Measurements from ENCODE around the gene ZFYVE1.
A peak's percentile ranks its signal among the peaks of the same experiment; 100 is the strongest.
"Not testable (repeated sequence)": the region's sequence is repeated elsewhere in the genome, so short reads cannot be mapped to it uniquely, and the experiment has no call there.

The ZFYVE1 gene

DNA sequence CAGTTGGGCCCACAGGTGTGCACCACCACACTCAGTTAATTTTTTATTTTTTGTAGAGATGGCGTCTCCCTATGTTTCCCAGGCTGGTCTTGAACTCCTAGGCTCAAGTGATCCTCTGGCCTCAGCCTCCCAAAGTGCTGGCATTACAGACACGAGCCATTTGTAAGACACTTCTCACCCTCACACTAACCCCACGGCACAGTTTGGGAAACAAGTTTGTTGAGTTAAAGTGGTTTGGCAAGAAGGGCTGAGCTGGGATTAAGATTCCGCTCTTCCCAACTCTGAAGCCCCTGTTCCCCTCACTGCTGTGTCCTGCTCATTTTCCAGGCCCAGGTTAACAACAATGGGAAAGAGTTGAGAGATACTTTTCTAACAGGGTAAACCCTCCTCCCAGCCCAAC lies 65.9 kb downstream of the ZFYVE1 start:
- not testable (repeated sequence) for H3K27ac Mint-ChIP-seq; H3K4me1 Mint-ChIP-seq (ENCODE audit: low read depth)
- peaks cover 14% of the 10 kb centered on the region for H3K36me3 Mint-ChIP-seq (ENCODE audit: low read depth)

GRCh38 chr14:72958548-72958947 lies 68.4 kb downstream of the ZFYVE1 start:
- Mint-ChIP-seq H3K27me3 (ENCODE audit: low read depth) (no peaks in the 10 kb centered on the region), H3K27ac (no peak overlapping the region), H3K4me1 (ENCODE audit: low read depth) (no peaks in the 10 kb centered on the region), H3K36me3 (ENCODE audit: low read depth) (peaks cover 21% of the 10 kb centered on the region), H3K4me3 (no peak overlapping the region), H3K9me3 (no peaks in the 10 kb centered on the region)
- DNase-seq (ENCODE audit: low spot score), result no peak

More for the DNA sequence above, 65.9 kb downstream of the ZFYVE1 start:
- H3K4me3 Mint-ChIP-seq; H3K9me3 Mint-ChIP-seq; DNase-seq (ENCODE audit: low spot score); H3K27me3 Mint-ChIP-seq (ENCODE audit: low read depth): not testable (repeated sequence)

- no peaks in the 10 kb centered on the region for H3K9me3 Mint-ChIP-seq
These were observed 69.7 kb downstream of the ZFYVE1 start for GRCh38 chr14:72957213-72957612.

DNA sequence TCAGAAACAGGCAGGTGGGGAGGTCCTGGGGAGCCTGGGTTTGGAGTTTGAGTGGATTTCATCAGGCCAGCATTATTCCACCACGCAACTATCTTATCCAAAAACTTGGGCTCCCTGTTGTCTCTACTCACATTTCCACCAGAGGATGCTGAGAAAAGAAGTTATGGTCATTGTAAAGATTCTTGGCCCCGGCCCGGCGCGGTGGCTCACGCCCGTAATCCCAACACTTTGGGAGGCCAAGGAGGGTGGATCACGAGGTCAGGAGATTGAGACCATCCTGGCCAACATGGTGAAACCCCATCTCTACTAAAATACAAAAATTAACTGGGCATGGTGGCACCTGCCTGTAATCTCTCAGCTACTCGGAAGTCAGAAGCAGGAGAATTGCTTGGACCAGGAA lies 70.2 kb downstream of the ZFYVE1 start:
- not testable (repeated sequence) for H3K4me3 Mint-ChIP-seq; H3K27ac Mint-ChIP-seq; H3K27me3 Mint-ChIP-seq (ENCODE audit: low read depth); H3K4me1 Mint-ChIP-seq (ENCODE audit: low read depth); DNase-seq (ENCODE audit: low spot score); H3K9me3 Mint-ChIP-seq
- peaks cover 24% of the 10 kb centered on the region for H3K36me3 Mint-ChIP-seq (ENCODE audit: low read depth)

More at GRCh38 chr14:72957213-72957612, 69.7 kb downstream of the ZFYVE1 start:
- no peaks in the 10 kb centered on the region for H3K4me1 Mint-ChIP-seq (ENCODE audit: low read depth)
- H3K27me3 Mint-ChIP-seq (ENCODE audit: low read depth), result no peaks in the 10 kb centered on the region
- no peak overlapping the region for H3K4me3 Mint-ChIP-seq
- DNase-seq (ENCODE audit: low spot score), result no peak
- H3K36me3 Mint-ChIP-seq (ENCODE audit: low read depth), result peaks cover 23% of the 10 kb centered on the region
- no peak overlapping the region for H3K27ac Mint-ChIP-seq

DNA sequence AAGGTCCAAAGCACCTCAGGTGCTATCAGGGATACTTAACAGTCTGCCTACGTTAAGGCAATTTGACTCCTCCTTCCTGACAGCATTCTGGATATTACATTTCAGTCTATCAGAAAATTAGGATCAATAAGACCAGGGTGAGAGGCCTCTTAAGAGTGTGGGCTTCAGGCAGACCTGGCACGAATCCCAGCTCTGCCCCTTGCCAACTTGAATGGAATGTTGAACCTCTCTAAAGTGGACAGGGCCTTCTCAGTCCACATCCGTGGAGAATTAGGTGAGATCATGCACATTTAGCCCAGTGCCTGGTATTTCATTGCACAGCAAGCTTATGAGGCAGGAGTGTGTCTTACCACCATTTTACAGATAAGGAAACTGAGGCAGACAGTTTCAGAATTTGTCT lies 74.7 kb downstream of the ZFYVE1 start:
- DNase-seq (ENCODE audit: low spot score), result no peak
- Mint-ChIP-seq H3K4me1 (ENCODE audit: low read depth) (peaks cover 3% of the 10 kb centered on the region), H3K4me3 (no peak overlapping the region), H3K27me3 (ENCODE audit: low read depth) (no peaks in the 10 kb centered on the region), H3K9me3 (no peaks in the 10 kb centered on the region), H3K27ac (no peak overlapping the region), H3K36me3 (ENCODE audit: low read depth) (peaks cover 18% of the 10 kb centered on the region)

DNA sequence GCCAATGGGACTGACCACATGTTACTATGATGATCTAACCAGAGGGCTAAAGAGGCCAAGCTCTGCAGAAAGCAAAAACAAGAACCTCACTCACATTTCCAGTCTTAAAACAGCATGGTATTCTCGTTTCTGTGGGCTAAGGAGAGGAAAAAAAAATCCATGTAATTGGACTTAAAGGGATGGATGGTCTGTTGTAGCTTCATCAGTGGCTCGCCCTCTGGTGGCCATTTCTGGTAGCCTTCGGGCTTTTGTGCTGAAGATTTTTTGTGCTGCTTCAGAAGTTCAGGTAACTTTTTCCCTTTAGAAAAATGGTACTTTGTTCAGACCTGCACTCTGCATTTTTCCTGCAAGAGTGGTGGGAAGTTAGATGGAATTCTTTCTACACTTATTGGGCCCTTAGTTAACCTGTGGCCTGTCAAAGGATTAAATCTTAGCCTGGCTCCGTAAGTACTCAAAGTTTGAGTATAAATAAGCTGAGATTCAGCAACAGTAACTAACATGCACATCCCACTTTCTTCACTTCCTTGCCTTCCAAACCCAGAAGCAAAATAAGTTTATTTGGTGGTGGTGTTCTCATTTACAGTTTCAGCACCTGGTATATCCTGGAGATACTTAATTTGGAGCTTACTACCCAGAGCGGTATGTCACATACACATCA lies 78.3 kb downstream of the ZFYVE1 start:
- peaks cover 10% of the 10 kb centered on the region for H3K36me3 Mint-ChIP-seq (ENCODE audit: low read depth)
- H3K4me3 Mint-ChIP-seq, result no peak overlapping the region
- no peaks in the 10 kb centered on the region for H3K27me3 Mint-ChIP-seq (ENCODE audit: low read depth)
- peak; percentile 33 for DNase-seq (ENCODE audit: low spot score)
- peaks cover 5% of the 10 kb centered on the region for H3K4me1 Mint-ChIP-seq (ENCODE audit: low read depth)
- no peaks in the 10 kb centered on the region for H3K9me3 Mint-ChIP-seq
- H3K27ac Mint-ChIP-seq, result peak overlapping the region; percentile 13

DNA sequence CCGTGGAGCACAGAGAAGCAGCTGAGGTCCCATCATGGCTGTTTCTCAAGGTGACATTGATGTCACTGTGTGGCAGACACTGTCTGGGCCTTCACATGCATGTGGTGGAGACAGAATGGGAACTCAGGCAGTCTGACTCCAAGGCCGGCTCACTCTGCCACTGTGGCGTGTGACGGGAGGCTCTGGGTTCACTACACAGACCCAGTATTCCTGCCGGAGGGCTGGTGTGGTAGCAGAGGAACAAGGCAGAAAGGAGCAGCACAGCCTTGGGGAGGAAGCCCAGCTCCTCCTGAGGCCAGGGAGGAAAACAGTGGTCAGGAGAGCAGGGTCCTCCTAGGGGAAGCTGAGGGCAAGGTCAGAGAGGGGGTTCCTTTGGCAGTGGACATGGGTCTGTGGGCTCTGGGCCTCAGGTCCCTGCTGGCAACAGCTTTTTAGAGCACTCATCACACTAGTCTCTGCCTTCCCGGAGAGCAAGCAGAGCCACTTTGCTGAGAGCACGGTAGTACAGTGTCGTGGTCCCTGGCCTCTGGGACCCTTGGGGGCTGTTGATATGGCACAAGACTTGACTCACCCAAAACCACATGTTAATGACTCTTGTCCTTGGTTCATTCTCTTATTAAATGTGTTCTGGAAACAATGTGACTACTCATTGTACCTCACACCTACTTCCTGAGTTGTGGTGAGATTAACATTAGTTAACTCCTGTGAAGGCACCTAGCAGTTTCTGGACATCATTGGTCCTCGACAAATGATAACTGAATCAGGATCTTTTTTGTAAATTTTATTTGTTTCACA lies 79.3 kb downstream of the ZFYVE1 start:
- H3K27me3 Mint-ChIP-seq (ENCODE audit: low read depth), result no peaks in the 10 kb centered on the region
- H3K27ac Mint-ChIP-seq, result no peak overlapping the region
- no peak for DNase-seq (ENCODE audit: low spot score)
- H3K36me3 Mint-ChIP-seq (ENCODE audit: low read depth), result peaks cover 12% of the 10 kb centered on the region
- H3K9me3 Mint-ChIP-seq, result no peaks in the 10 kb centered on the region
- H3K4me3 Mint-ChIP-seq, result no peak overlapping the region
- H3K4me1 Mint-ChIP-seq (ENCODE audit: low read depth), result peaks cover 5% of the 10 kb centered on the region

DNA sequence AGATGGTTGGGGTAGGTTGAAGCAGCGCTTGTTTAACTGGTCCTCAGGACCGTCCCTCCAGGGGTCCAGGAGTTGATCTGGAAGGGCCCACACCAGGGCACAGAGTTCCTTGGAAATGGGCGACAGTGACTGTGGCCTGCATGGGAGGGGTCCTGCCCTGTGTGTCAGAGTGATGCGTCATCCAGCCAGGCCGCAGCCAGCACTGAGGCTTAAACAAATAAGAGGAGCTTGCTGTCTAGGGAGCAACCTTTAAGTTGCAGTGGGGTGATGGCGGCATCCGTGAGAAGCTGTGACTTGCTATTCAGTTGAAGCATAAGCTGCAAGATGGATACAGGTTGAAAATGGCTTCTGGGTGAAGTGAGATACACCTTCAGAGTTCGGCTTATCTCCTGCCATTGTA lies 80.4 kb downstream of the ZFYVE1 start:
- H3K4me3 Mint-ChIP-seq, result no peak overlapping the region
- H3K4me1 Mint-ChIP-seq (ENCODE audit: low read depth), result peaks cover 5% of the 10 kb centered on the region
- DNase-seq (ENCODE audit: low spot score), result no peak
- no peak overlapping the region for H3K27ac Mint-ChIP-seq
- H3K36me3 Mint-ChIP-seq (ENCODE audit: low read depth), result peaks cover 10% of the 10 kb centered on the region
- H3K9me3 Mint-ChIP-seq, result no peaks in the 10 kb centered on the region
- H3K27me3 Mint-ChIP-seq (ENCODE audit: low read depth), result no peaks in the 10 kb centered on the region

DNA sequence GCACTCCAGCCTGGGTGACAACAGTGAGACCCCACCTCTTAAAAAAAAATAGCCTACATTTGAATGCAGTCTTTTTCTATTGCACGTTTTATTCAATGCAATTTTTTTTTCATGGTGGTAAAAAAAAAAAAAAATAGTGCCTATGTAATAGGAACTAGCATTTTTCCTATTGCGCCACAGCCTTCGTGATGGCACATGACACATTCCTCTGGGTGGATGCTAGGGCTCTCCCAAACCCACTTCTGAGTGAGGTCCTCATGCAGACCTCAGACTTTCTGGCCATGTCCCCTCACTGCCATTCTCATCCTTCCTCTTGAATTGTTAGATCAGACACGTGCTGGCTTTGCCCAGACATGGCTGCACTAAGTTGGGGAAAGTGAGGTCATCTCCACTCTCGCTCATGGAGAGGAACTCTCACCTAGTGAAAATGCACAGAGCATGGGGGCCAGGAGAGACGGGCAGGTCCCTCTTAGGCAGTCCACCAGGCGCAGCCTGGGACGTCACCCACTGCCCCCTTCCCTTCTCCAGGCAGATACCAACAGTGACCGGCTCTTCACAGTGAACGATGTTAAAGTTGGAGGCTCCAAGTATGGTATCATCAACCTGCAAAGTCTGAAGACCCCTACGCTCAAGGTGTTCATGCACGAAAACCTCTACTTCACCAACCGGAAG lies 81.4 kb downstream of the ZFYVE1 start:
- Mint-ChIP-seq H3K9me3 (no peaks in the 10 kb centered on the region), H3K36me3 (ENCODE audit: low read depth) (peaks cover 10% of the 10 kb centered on the region), H3K27ac (no peak overlapping the region), H3K4me3 (no peak overlapping the region), H3K4me1 (ENCODE audit: low read depth) (peaks cover 5% of the 10 kb centered on the region), H3K27me3 (ENCODE audit: low read depth) (no peaks in the 10 kb centered on the region)
- DNase-seq (ENCODE audit: low spot score), result no peak

GRCh38 chr14:72943876-72944430 lies 83.0 kb downstream of the ZFYVE1 start:
- no peaks in the 10 kb centered on the region for H3K9me3 Mint-ChIP-seq
- DNase-seq (ENCODE audit: low spot score), result no peak
- H3K4me3 Mint-ChIP-seq, result no peak overlapping the region
- H3K36me3 Mint-ChIP-seq (ENCODE audit: low read depth), result peaks cover 16% of the 10 kb centered on the region
- no peak overlapping the region for H3K27ac Mint-ChIP-seq
- H3K4me1 Mint-ChIP-seq (ENCODE audit: low read depth), result peaks cover 5% of the 10 kb centered on the region
- H3K27me3 Mint-ChIP-seq (ENCODE audit: low read depth), result no peaks in the 10 kb centered on the region

DNA sequence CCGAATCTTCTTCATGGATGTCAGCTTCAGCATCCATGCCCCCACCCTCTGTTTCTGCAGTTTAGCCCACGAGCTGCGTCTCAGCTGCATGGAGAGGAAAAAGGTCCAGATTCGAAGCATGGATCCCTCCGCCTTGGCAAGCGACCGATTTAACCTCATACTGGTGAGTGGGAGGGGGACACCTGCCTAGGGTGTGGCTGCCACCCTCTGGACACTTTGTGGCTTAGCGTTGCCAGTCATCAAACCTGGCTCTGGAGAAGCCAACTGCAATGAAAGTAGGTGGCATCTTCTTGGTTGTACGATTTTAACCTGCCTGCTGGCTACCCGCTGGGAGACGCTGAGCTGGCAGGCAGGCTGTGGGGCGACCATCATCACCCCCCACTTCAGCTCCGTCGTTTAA lies 84.0 kb downstream of the ZFYVE1 start:
- Mint-ChIP-seq H3K4me3 (no peak overlapping the region), H3K27ac (no peak overlapping the region), H3K36me3 (ENCODE audit: low read depth) (peaks cover 14% of the 10 kb centered on the region), H3K4me1 (ENCODE audit: low read depth) (peaks cover 4% of the 10 kb centered on the region), H3K9me3 (no peaks in the 10 kb centered on the region), H3K27me3 (ENCODE audit: low read depth) (no peaks in the 10 kb centered on the region)
- DNase-seq (ENCODE audit: low spot score), result no peak

DNA sequence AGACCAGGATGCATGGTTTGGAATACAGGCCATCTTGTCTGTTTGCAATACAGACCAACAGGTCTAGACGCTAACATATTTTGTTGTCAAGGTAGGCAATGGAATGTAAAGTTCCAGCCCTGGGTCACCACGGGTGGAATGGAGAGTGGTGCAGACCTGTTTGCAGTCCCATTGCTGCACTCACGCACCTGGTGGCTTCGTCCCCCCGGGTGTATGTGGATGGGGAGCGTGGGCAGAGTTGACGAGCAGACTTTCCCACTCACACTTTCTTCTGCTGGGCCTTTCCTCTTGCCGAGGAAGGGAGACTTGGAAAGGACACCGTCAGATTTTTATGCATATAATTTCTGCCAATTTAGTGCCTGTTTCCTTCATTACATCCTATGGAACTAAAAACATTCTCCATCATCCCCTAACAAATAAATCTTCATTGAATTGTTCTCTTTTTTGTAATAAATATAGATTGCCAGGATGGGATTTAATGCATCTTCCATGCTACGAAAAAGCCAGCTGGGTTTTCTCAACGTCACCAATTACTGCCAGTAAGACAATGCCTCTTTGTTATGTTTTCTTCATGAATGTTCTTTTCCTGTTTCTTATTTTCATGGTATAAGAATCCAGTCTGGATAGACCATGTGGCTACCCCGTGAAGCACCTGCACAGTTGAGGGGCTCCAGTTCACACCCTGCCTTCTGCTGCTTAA lies 85.5 kb downstream of the ZFYVE1 start:
- no peaks in the 10 kb centered on the region for H3K27me3 Mint-ChIP-seq (ENCODE audit: low read depth)

DNA sequence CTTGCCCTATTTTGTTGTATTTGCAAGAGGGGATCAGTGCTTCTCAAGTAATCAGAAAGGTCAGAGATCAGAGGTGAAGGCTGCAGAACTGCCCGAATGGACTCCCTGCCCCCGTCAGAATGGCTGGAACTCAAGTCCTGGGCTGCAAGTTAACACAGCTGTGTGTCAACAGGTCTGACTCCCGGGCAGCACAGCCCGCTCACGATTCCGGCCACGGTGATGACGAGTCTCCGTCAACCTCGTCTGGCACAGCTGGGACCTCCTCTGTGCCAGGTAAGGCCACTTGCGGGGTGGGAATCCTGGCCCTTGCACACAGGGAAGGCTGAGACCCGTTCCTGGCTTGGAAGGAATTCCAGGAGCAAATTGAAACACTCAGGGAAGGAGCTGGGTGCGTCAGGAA lies 87.3 kb downstream of the ZFYVE1 start:
- Mint-ChIP-seq H3K27me3 (ENCODE audit: low read depth) (no peaks in the 10 kb centered on the region), H3K4me1 (ENCODE audit: low read depth) (peaks cover 13% of the 10 kb centered on the region), H3K4me3 (no peak overlapping the region), H3K36me3 (ENCODE audit: low read depth) (peaks cover 14% of the 10 kb centered on the region), H3K27ac (no peak overlapping the region), H3K9me3 (no peaks in the 10 kb centered on the region)
- no peak for DNase-seq (ENCODE audit: low spot score)

More for the DNA sequence above, 85.5 kb downstream of the ZFYVE1 start:
- H3K27ac Mint-ChIP-seq, result no peak overlapping the region
- DNase-seq (ENCODE audit: low spot score), result no peak
- H3K9me3 Mint-ChIP-seq, result no peaks in the 10 kb centered on the region
- H3K4me3 Mint-ChIP-seq, result no peak overlapping the region
- H3K4me1 Mint-ChIP-seq (ENCODE audit: low read depth), result peaks cover 13% of the 10 kb centered on the region
- H3K36me3 Mint-ChIP-seq (ENCODE audit: low read depth), result peaks cover 17% of the 10 kb centered on the region

Measured in T-helper 2 cell treated with Interferon-gamma antibody and Interleukin-4, amounts not matched to agents 5 μg/mL and 100 μg/mL, for 36 hours (primary cell).